OCI-LY1 (cell line): ENCODE results near the gene MYO10.

ENCODE experiments used
- H2AFZ ChIP-seq: fragments of 200-600 bp; sonication (generic), shearing (Covaris generic); 2 replicates; pipeline ENCODE4 v1.6.0; 2014; ENCODE audit warnings: antibody characterized with exemption, mild to moderate bottlenecking, low read length
- H3F3A ChIP-seq: fragments of 200-600 bp; sonication (generic), shearing (Covaris generic); 2 replicates; pipeline ENCODE4 v1.6.0; 2014; ENCODE audit warnings: mild to moderate bottlenecking, antibody characterized with exemption, low read length, moderate library complexity; ENCODE audit not compliant: insufficient read depth
- H3K27ac ChIP-seq: fragments of 200-600 bp; sonication (generic); 2 replicates; pipeline ENCODE4 v1.5.1; 2014; ENCODE audit warnings: low read length, mixed run types, mild to moderate bottlenecking, low read depth; ENCODE audit not compliant: poor library complexity, severe bottlenecking
- H3K27me3 ChIP-seq: fragments of 200-600 bp; sonication (generic); 2 replicates; pipeline ENCODE4 v1.6.0; 2014; ENCODE audit warnings: antibody characterized with exemption, mild to moderate bottlenecking, low read length, moderate library complexity; ENCODE audit not compliant: insufficient read depth
- H3K36me3 ChIP-seq: fragments of 200-600 bp; sonication (generic); 2 replicates; pipeline ENCODE4 v1.6.1; 2014; ENCODE audit warnings: mild to moderate bottlenecking, antibody characterized with exemption, low read length, moderate library complexity, mixed read lengths; ENCODE audit not compliant: insufficient read depth
- H3K4me1 ChIP-seq: fragments of 200-600 bp; sonication (generic); 2 replicates; pipeline ENCODE4 v1.5.1; 2014; ENCODE audit warnings: mild to moderate bottlenecking, low read length, moderate library complexity; ENCODE audit not compliant: insufficient read depth, severe bottlenecking
- H3K4me2 ChIP-seq: fragments of 200-600 bp; sonication (generic), shearing (Covaris generic); 2 replicates; pipeline ENCODE4 v1.6.1; 2014; ENCODE audit warnings: low read length
- H3K4me3 ChIP-seq: fragments of 200-600 bp; sonication (generic); 2 replicates; pipeline ENCODE4 v1.5.1; 2014; ENCODE audit warnings: low read length, low read depth, mild to moderate bottlenecking, mixed read lengths; ENCODE audit not compliant: poor library complexity, severe bottlenecking
- H3K79me2 ChIP-seq: fragments of 200-600 bp; shearing (Covaris generic); 2 replicates; pipeline ENCODE4 v1.6.1; 2016; ENCODE audit warnings: mixed run types, low read length, mixed read lengths; ENCODE audit not compliant: insufficient read depth
- H3K9ac ChIP-seq: fragments of 200-600 bp; sonication (generic), shearing (Covaris generic); 2 replicates; pipeline ENCODE4 v1.6.1; 2014; ENCODE audit warnings: mild to moderate bottlenecking, low read length, mixed read lengths
- H3K9me2 ChIP-seq: fragments of 200-600 bp; sonication (generic), shearing (Covaris generic); 2 replicates; pipeline ENCODE4 v1.6.1; 2014; ENCODE audit warnings: low read depth, mild to moderate bottlenecking, low read length, mixed read lengths
- H3K9me3 ChIP-seq: fragments of 200-600 bp; shearing (Covaris generic); 2 replicates; pipeline ENCODE4 v1.6.1; 2014; ENCODE audit warnings: low read length, mixed read lengths
- H4K20me1 ChIP-seq: fragments of 200-600 bp; sonication (generic), shearing (Covaris generic); 2 replicates; pipeline ENCODE4 v1.6.0; 2016; ENCODE audit warnings: mild to moderate bottlenecking, low read length; ENCODE audit not compliant: insufficient read depth
- CTCF ChIP-seq: fragments of 200-600 bp; sonication (generic), shearing (Covaris generic); IDR thresholded peaks from 2 replicates; pipeline ENCODE4 v1.5.1; 2017; ENCODE audit warnings: mild to moderate bottlenecking, antibody characterized with exemption, low read length, moderate library complexity, mixed read lengths
- EZH2 ChIP-seq: fragments of 200-600 bp; sonication (generic), shearing (Covaris generic); IDR thresholded peaks from 2 replicates; pipeline ENCODE4 v1.8.0; 2017; ENCODE audit warnings: borderline replicate concordance, mixed run types, mild to moderate bottlenecking, antibody characterized with exemption, low read length, moderate library complexity, mixed read lengths

Gene MYO10

DNA sequence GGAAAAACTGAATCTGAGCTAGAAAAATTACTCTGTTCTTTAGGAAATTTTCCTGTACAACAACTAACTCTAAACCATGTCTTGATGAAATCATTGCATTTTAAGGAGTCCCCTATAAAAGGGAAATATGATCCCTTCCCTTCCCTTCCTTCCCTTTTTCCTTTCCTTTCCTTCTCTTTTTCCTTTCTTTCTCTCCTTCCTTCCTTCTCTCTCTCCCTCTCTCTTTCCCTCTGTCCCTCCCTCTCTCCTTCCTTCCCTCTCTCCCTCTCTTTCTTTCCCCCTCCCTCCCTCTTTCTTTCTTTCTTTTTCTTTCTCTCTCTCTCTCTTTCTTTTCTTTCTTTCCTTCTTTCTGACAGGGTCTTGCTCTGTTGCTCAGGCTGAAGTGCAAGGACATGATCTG, 42.2 kb upstream of the MYO10 start:
- Histone ChIP-seq H3F3A (no peaks in the 10 kb centered on the region), H4K20me1 (no peaks in the 10 kb centered on the region), H3K36me3 (no peaks in the 10 kb centered on the region), H3K9me2 (no peaks in the 10 kb centered on the region), H3K9me3 (no peaks in the 10 kb centered on the region), H2AFZ (no peak overlapping the region), H3K4me3 (no peak overlapping the region), H3K79me2 (no peaks in the 10 kb centered on the region), H3K9ac (no peak overlapping the region), H3K4me2 (no peak overlapping the region), H3K4me1 (no peaks in the 10 kb centered on the region), H3K27me3 (no peaks in the 10 kb centered on the region), H3K27ac (no peak overlapping the region)
- no peak for TF ChIP-seq EZH2
- TF ChIP-seq CTCF: no peak

DNA sequence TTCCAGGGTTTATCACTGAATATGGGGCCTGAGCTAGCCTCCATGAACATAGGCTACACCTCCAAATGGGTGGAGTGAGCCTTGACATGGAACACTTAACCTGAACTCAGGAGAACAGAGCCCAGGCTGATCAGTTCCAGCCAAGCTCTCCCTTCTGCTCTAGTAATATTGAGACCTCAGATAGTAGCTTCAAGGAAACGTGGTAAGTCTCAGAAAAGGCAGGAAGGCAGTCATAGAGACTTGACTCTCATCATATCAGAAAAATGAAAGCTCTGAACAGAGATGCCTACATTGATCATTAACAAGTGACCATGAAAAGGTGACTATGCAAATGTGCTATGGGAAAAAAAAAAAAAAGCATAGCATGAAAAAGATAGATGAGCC, 40.5 kb upstream of the MYO10 start:
- Histone ChIP-seq H3K79me2 (no peaks in the 10 kb centered on the region), H2AFZ (no peak overlapping the region), H3K4me3 (no peak overlapping the region), H3K27me3 (no peaks in the 10 kb centered on the region), H3K9me3 (no peaks in the 10 kb centered on the region), H3K9me2 (no peaks in the 10 kb centered on the region), H4K20me1 (no peaks in the 10 kb centered on the region), H3K9ac (no peak overlapping the region), H3F3A (no peaks in the 10 kb centered on the region), H3K36me3 (no peaks in the 10 kb centered on the region), H3K4me1 (no peaks in the 10 kb centered on the region), H3K4me2 (no peak overlapping the region), H3K27ac (no peak overlapping the region)
- TF ChIP-seq EZH2 (no peak), CTCF (no peak)

GRCh38 chr5:16975950-16976624, 40.0 kb upstream of the MYO10 start:
- no peak for TF ChIP-seq CTCF
- no peak for TF ChIP-seq EZH2
- Histone ChIP-seq H3K36me3 (no peaks in the 10 kb centered on the region), H3K9me2 (no peaks in the 10 kb centered on the region), H3K4me2 (no peak overlapping the region), H3K27ac (no peak overlapping the region), H4K20me1 (no peaks in the 10 kb centered on the region), H3K9ac (no peak overlapping the region), H3K79me2 (no peaks in the 10 kb centered on the region), H2AFZ (no peak overlapping the region), H3K4me3 (no peak overlapping the region), H3K9me3 (no peaks in the 10 kb centered on the region), H3F3A (no peaks in the 10 kb centered on the region), H3K4me1 (no peaks in the 10 kb centered on the region), H3K27me3 (no peaks in the 10 kb centered on the region)
